ENCODE results near the gene TMPRSS3. TPM values are rescaled to one million over a fixed set of nuclear protein-coding genes. Genes with fewer than 3 reads are reported as not detected.

Gene TMPRSS3
- total and polyA plus RNA-seq, 8 donors, result 0.43 to 4.8 (median 0.81) TPM

GRCh38 chr21:42349420-42350317 lies 46.2 kb downstream of the TMPRSS3 start:
- intact Hi-C loops (cut with DNase I), result no loop called here

GRCh38 chr21:42348762-42349161 lies 47.1 kb downstream of the TMPRSS3 start:
- no peaks in the 10 kb centered on the region for H3K36me3 ChIP-seq
- intact Hi-C loops (cut with DNase I), result no loop called here
- ATAC-seq, result no peak

More at GRCh38 chr21:42349420-42350317, 46.2 kb downstream of the TMPRSS3 start:
- Histone ChIP-seq H3K4me1 (no peaks in the 10 kb centered on the region), H3K27me3 (peaks cover 0 to 7% of the 10 kb centered on the region in 2 donors), H3K36me3 (no peaks in the 10 kb centered on the region), H3K4me3 (no peak overlapping the region), H3K27ac (no peak overlapping the region), H3K9me3 (peaks cover 0 to 5% of the 10 kb centered on the region in 2 donors)
- no peak for ATAC-seq
- TF ChIP-seq CTCF (IDR thresholded peaks at IDR 0.05), result no peak
- DNase-seq, result no peak

DNA sequence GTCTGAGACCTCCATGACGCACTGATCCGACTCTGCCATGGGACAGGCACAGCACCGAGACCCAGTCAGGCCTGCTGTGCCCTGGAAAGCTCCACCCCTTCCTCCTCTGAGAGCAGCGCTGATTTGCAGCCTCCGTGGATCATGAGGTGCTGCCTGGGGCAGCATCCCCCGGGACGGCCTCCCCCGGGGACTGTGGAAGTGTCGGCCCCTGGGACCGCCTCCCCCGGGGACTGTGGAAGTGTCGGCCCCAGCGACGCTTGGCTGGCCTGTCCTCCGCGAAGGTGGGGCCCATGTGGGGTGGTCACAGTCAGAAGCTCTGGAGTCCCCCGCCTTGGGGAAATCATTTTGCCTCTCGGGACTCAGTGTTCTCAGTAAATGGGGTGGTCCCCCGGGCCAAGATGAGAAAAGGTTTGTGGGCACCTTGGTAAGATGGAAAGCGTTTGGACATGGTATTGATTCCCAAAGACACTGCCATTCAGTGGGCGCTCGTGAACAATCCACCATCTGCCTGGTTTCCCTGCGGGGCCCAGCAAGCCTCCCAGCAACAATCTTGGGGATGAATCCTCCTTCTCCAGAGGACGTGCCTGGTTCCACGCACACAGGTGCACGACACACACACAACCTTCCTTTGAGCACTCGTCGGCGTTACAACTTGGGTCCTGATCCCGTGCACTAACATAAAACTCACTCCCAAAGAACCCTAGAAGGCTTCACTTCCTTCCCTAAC lies 48.1 kb downstream of the TMPRSS3 start:
- intact Hi-C loops (cut with DNase I), result no loop called here

More at GRCh38 chr21:42348762-42349161, 47.1 kb downstream of the TMPRSS3 start:
- DNase-seq, result no peak
- Histone ChIP-seq H3K4me3 (no peak overlapping the region), H3K4me1 (no peaks in the 10 kb centered on the region), H3K9me3 (no peaks in the 10 kb centered on the region), H3K27ac (no peak overlapping the region), H3K27me3 (peaks cover 0 to 7% of the 10 kb centered on the region in 2 donors)
- TF ChIP-seq CTCF (IDR thresholded peaks at IDR 0.05), result no peak

GRCh38 chr21:42346866-42347600 lies 48.8 kb downstream of the TMPRSS3 start:
- DNase-seq, result no peak
- H3K9me3 ChIP-seq, result no peaks in the 10 kb centered on the region
- H3K4me1 ChIP-seq, result no peaks in the 10 kb centered on the region
- H3K36me3 ChIP-seq, result no peaks in the 10 kb centered on the region
- no peak overlapping the region for H3K4me3 ChIP-seq
- no peak for TF ChIP-seq CTCF (IDR thresholded peaks at IDR 0.05)
- H3K27ac ChIP-seq, result no peak overlapping the region
- intact Hi-C loops (cut with DNase I), result no loop called here
- ATAC-seq, result no peak
- peaks cover 0 to 7% of the 10 kb centered on the region in 2 donors for H3K27me3 ChIP-seq

More for the DNA sequence above, 48.1 kb downstream of the TMPRSS3 start:
- ATAC-seq (no peak), DNase-seq (no peak)
- Histone ChIP-seq H3K9me3 (no peaks in the 10 kb centered on the region), H3K4me1 (no peaks in the 10 kb centered on the region), H3K4me3 (no peak overlapping the region), H3K27me3 (peaks cover 0 to 7% of the 10 kb centered on the region in 2 donors), H3K36me3 (no peaks in the 10 kb centered on the region), H3K27ac (no peak overlapping the region)
- no peak for TF ChIP-seq CTCF (IDR thresholded peaks at IDR 0.05)

Data from left lung (tissue), 10 donors.